Measurements from ENCODE around the gene FAM3C.

FAM3C gene

DNA sequence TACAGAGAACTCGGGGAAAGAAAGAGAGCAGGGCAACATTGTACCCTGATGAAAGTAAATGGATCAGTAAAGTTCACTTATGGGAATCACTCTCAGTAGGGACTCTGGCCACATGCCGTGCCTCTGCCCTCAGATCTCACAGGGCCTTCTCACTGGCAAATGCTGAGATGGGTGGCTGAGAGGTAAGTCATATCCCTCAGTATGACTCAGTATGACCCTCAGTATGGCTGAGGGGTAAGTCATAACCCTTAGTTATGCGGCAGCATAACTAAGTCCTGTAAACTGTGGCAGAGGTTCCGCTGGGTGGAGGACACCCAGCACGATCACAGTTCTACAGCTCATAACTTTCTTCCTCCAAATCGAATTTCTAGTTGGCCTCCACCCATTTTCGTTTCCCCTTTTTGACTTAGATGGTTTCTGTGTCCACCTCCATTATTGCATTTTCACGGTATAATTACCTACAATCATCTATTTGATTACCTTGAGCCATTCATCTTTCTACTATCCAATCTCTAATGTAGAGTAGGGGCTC, 93.8 kb downstream of the FAM3C start:
- DNase-seq (ENCODE audit: low read depth) = peak; percentile 62
- no peak overlapping the region for H3K4me3 ChIP-seq (ENCODE audit: low read depth, low read length)
- TF ChIP-seq CTCF (IDR thresholded peaks at IDR 0.05; ENCODE audit: low read depth, low read length, missing control alignments) = no peak

DNA sequence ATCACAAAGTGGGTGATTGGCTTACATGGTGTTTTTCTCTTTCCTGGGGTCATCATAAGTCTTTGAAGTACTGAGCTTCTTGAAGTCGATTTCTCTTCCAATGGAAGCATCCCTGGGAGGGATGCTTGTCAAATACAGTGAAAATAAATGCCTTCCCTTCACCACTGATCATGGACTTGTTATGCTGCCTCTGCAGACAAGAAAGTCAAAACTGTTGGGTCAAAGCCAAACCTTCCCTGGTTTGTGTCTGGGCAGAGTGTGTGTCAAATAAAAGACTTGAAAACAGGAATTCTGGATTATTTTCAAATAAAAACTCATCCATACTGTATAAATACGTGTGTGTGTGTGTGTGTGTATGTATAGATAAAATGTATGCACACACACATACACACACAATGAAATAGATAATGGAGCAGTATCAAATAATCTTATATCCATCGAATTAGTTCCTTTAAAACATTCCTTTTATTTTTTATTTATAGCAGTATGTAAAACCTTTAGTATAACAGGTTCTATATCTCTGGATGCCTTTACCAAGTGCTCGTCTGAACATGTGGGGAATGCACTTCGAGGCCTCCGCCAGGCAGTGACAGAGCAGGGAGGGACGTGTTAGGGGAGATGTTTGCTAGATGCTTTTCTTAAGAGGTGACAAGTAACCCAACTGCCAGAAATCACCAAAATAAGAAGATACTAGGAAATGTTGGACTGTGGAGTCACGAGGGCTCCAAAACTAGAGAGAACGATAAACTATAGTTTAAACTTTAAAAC, 94.5 kb downstream of the FAM3C start:
- no peak overlapping the region for H3K4me3 ChIP-seq (ENCODE audit: low read depth, low read length)

GRCh38 chr7:121300685-121301420, 95.3 kb downstream of the FAM3C start:
- DNase-seq (ENCODE audit: low read depth) = no peak
- no peak overlapping the region for H3K4me3 ChIP-seq (ENCODE audit: low read depth, low read length)
- no peak for TF ChIP-seq CTCF (IDR thresholded peaks at IDR 0.05; ENCODE audit: low read depth, low read length, missing control alignments)

More for the DNA sequence above, 94.5 kb downstream of the FAM3C start:
- DNase-seq (ENCODE audit: low read depth) = no peak
- no peak for TF ChIP-seq CTCF (IDR thresholded peaks at IDR 0.05; ENCODE audit: low read depth, low read length, missing control alignments)

Measured in GM12864 (cell line).